ENCODE measurements around the gene LIMS2.

The LIMS2 gene, protein sequence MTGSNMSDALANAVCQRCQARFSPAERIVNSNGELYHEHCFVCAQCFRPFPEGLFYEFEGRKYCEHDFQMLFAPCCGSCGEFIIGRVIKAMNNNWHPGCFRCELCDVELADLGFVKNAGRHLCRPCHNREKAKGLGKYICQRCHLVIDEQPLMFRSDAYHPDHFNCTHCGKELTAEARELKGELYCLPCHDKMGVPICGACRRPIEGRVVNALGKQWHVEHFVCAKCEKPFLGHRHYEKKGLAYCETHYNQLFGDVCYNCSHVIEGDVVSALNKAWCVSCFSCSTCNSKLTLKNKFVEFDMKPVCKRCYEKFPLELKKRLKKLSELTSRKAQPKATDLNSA

DNA sequence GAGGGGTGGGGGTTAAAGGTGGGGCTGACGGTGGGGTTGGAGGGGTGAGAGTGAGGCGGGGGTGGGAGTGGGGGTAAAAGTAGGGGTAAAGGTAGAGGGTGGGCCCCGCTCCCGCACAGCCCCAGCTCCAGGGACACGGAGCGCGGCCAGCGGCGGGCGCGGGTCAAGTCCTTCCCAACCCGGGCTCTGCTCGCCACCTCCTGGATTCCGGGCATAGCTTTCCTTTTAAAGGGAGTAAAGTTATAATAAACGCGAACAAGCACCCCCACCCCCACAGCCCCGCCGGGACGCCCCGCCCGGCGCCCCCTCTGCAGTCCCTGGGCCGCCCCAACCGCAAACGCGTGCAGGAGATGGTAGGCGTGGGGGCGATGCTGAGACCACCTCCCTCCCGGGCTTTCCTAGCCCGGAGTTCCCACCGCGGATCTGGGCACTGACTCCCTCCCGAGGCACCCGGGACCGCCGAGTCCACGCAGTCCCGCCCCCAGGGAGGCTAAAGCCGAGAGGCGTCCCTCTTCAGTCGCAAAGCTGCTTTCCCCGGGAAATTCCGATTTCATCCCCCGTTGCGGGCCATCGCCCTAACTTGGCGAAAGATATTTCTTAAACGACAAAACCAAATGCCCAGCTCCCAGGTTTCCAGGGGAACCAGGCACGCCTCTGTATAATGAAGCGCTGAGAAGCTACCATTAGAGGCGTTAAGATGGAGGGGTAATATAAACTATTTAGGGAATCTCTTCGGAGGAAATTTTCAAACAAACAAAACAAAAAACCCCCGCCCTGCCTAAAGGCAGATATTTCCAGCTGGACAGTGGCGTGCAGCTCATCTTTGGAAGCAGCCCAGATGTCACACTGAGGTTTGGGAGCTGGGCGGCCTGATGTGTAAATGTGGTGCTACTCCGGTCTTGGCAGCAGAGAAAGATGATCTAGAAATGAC, at the start of gene LIMS2:
Gene LIMS2 (minus strand): TSS at position 200 of the 931 bp plus-strand sequence. CDS start 506 bp downstream, outside the sequence.
- DNase-seq: no peak

DNA sequence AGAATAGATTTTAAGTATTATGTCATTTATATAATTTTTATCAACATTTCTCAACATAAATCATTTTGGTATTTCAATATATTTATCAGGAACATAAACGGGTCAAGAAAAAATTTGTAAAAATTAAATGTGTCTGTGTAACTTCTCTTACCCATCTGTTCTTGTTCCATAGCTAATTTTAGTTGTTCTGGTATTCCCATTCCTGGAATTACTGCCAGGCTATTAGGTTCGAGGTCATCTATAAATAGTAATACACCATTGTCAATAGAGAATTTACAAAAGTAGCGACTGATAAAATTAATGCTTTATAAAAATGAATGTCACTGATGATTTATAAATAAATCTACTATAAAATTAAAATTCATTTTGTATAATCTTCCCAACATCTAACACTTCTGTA, 47.5 kb upstream of the LIMS2 start:
- no peak for DNase-seq

DNA sequence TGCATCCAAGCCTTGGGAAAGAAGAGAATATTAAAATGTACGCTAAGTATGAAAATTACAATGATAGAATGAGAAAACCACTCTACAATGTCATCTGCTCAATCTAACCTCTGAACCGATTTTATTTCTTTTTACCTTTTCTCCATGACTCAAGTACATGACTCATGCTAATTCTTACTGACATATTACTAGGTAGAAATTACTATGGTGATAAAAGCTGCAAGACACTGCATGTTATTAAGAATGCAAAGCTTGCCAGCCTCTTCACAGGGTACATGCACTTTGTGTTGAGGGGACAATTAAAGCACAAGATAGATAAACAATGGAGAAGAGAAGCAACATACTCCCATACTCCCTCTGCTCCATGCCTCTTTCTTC, 46.6 kb upstream of the LIMS2 start:
- no peak for DNase-seq

DNA sequence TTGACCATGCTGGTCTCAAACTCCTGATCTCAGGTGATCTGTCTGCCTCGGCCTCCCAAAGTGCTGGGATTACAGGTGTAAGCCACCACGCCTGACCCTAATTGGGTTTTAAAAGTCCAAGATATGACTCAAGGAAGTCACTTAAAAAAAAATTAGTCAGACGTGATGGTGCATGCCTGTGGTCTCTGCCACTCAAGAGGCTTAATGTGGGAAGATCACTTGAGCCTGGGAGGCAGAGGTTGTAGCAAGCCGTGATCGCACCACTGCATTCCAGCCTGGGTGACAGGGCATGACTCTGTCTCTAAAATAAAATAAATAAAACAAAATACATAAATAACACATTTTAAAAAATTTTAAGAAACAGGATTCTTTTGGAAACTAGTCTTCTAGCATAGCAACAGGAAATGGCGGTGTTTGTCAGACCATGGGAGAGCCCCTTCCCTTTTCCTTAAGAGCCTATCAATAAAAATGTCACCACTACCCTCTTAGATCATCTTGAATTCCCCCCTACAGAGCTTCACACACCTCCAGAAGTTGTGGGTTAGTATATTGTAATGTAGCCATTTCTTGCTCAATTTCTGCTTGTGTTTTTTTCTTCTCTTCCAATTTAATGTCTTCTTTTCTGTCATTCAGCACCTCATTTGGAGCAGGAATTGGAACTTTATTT, 46.1 kb upstream of the LIMS2 start:
- DNase-seq: no peak

DNA sequence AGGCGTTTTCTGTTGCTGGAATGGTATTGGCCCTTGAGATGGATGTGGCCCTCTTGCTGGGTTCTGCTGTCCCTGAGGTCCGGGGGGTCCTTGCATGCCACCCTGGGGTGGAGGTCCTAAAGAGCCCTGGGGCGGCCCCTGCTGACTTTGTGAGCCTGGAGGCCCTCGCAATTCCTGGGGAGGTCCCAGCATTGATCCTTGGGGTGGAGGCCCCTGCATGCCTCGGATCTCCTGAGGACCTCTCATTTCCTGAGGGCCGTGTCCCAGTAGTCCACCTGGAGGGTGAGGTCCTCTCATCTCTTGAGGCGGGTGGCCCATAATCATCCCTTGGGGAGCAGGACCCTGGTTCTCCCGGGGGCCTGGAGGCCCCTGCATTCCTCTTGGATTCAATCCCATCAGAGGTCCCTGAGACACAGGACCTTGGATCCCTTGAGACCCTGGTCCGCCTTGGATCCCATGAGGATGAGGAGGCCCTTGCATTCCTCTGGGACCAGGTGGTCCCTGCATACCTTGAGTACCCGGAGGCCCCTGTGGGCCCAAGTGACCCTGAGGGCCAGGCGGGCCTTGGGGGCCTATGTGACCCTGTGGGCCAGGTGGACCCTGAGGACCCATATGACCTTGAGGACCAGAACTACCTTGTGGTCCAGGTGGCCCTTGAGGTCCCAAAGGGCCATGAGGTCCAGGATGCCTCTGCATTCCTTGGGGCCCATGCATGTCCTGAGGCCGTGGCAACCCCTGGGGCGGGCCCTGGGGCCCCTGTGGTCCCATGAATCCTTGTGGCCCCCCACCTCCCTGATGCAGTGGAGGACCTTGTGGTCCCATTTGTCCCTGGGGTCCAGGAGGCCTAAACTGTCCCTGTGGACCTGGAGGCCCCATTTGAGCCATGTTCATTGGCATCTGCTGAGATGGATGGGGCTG, 44.2 kb upstream of the LIMS2 start:
- no peak for DNase-seq

DNA sequence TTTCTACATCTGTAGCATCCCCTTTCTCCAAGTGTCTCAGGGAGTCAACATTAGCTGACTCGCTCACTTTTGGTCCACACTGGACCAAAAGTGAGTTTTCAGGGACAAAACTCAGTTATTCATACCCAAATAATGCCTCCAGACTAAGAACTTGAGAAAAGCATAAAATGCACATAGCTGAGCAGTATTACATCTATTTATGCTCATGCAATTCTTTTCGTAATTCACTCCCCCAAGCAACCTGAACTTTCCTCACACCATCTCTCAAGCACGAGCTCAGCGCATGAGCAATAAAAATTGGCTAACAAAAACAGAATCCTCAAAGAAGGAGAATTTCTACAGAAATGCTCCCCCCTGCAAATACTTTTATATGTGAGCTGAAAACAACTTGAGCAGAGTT, 42.9 kb upstream of the LIMS2 start:
- no peak for DNase-seq

DNA sequence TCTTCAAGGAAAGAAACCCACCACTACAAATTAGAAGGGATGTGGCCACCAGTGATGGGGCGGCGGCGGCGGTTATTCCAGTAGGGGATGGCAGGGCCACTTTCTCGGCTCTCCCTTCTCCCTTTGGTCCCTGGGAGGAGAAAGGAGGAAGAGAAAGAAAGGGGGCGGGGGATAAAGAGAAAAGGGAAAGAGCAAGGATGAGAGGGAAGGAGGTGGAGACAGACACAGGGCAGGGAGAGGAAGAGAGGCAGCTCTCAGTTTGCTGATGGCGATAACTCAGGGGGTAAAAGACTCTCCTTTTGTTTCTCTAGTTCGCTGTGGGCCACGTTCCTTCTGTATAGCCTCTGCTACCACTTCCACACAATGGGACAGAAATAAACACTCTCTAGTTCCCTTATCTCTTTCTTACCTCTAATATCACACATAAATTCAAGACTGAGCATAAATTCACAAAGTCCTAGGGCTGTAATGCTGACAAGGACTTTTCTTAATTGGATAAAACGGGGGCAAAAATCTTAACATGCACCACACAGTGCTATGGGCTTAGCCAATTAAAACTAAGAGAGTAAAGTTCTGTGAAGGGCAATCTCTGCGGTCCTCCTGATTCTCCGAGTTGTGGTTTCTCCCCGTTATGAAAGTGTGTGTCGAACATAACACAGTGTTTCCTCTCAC, 40.6 kb upstream of the LIMS2 start:
- DNase-seq: no peak

DNA sequence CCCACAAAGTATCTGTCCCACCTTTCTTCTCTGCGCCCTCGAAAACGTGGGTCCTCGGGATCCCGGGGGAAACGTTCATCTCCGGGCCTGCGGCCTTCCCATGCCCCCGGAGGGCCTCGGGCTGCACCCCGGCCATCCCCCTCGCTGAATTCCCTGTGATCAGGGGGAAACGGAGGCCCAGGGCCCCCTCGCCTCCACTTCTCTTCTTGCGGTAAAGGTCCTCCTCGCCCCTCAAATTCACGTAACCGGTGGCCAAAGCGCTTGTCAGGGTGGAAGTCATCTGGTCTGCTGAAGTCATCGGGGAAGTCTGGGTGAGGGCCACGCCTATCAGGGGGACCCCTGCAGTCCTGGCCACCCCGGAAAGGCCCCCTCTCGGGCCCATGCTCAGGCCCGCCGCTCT, 38.2 kb upstream of the LIMS2 start:
- DNase-seq: no peak

DNA sequence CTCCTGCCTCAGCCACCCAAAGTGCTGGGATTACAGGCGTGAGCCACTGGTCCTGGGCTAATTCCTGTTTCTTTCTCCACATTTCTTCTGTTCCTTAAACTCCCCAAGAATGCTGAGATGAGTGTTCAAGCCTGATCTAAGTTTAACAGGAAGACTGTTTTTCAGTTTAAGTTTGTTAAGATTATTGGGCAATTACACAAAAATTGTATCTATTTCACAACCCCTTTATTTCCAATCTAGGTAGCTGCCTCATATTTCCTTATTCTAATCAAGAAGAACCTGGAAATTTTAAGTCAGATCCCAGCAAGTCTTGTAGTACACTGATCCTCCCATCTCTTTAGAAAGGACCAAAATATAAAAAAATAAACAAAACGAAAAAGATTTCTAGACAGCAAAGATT, 37.7 kb upstream of the LIMS2 start:
- no peak for DNase-seq

DNA sequence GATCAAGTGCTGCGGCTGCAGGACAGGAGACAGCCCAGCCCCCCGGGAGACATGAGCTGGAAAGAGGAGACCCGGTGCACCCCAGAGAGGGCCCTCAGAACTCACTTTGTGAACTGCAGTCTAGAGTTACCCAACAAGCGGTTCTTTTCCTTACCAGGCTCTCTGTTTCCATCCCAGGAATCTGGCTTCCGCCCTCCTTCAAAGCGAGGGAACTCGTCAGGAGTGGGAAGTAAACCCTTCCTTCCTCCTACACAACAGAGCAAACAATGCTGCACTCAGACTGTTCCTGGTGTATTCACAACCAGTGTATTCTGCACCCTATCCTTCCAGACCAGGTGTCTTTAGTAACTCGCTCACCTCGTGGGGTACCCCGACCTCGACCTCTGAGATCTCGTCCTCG, 34.0 kb upstream of the LIMS2 start:
- no peak for DNase-seq

DNA sequence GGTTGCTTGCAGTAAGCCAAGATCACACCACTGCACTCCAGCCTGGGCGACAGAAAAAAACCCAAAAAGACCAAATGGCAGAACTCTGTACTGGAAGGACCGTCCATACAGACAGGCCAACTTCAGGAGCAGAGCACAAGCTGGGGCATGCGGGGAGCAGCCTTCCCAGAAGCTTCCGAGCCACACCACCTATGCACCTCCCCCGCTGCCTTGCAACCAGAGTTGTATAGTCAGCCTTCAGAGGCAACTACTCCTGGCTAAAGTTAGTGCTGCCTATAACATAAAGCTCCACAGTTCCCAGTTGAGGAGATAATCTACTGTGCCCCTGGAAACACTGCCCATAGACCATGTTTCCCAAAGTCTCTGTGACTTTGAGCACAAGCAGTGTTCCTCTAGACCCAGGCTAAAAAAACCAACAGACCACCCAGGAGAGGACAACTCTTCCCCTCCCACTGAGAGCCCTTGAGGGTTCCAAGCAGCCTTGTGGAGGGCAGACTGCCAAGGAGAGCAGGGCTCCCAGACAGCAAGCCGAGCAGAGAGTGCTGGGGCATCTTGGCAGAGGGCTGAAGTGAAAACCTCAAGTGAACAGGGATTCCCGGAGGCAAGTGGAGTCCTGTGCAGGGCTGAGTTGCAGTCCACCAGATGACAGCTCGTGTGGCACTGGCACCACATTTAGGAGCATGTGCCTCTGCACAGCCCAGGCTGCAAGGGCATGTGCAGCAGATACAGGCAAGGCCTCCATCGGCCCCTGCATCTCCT, 32.7 kb upstream of the LIMS2 start:
- no peak for DNase-seq

DNA sequence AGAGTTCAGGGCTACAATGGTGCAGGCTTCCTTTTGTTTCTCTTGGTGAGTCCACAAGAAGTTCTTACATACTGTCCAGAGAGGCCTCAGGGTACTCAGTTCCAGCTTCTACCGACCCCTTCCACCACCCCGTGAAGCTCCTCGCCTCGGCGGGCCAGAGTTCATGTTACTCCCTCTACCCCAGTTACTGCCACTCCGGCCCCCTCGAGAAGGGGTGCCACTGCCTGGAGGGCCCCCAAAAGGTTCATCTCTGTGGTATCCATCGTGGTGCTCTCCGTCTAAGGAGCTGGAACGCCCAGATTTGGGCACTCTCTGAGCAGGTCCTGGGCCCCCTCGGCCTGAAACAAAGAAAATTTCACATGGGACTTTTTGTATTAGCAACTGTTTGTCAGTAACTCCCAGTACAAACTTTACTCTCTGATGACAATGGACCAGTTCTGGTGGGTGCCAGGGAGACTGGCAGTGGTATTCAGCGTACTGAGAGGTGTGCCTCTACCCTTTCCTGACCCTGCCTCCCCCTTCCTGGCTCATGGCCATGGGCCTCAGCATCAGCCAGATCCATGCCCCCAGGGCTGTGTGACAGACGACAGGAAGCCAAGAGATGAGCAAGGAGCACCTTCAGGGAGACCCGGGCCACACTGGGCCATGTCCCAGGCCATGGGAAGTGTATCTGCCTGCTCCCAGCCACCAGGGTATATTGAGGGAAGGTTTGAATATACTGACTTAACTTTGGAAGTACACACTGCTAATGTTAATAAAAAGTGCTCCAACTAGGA, 31.1 kb upstream of the LIMS2 start:
- DNase-seq: no peak

DNA sequence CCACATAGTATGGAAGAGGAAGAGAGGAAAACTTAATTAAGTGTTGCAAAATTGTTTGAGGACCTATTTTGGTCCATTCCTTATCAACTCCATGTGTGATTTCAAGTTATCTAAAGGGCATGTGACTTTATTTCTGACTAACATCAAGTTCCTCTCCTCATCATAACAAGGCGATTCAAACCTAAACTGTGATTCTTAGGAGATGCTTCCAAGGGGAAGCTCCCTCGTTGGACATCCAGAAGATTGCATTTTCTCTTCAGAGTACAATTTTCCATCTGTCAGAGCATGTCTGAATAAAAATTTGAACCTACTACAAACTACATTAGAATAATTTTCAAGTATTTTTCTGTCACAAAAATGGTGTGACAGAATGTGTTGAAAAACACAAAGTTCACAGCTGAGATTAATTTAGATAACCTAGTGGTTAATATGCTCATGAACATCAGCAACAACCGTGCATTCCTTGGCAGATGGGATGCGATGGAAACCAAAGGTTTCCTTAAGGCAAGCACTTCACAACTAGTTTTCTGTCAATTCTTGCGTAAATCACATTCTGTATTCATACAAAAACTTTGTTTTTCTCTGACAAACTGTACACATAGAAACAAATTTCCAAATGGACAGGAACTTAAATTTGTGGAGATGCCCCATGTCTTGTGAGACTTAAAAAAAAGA, 30.2 kb upstream of the LIMS2 start:
- DNase-seq: no peak

DNA sequence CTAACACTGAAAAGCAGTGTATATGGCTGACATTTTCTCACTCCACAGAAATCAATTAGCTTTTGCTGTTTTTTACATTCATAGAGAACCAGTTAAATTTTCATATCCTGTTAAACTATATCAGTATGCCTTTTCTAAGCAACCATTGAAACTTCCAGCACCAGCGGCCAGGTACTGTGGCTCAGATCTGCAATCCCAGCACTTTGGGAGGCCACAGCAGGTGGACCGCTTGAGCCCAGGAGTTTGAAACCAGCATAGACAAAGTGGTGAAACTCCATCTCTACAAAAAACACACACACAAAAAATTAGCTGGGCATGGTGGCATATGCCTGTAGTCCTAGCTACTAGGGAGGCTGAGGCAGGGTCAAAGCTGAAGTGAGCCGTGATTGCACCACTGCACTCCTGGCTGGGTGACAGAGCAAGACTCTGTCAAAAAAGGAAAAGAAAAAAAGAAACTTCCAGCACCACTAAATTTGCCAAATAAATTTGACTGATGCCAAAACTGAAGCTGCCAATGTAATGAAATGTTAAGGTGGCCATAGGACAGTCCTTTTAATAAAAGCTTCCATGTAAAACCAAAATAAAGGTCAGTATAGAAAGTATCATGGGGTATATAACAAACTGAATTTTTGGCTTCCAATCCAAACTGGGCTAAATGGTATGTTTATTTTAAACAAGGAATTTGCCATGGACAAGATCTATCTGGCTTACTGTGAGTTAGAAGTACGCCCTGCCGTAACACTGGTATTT, 29.5 kb upstream of the LIMS2 start:
- no peak for DNase-seq

DNA sequence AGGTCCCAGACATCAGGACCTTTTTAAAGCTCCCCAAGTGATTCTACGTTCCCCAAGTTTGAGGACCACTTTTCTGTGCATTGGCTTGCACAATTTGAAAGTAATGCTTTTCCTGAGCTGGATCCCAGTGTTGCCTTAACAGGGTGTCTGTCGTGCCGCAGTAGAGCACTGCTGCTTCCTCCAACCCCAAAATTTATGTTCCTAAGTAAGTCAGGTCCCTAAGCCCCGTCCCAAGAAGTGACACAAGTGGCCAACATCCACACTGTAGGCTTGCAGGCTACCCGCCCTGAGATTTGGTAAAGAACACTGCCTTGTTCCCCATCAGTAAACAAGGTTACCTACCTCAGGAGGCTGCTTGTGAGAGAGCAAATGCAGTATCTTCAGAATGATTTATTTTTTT, 28.0 kb upstream of the LIMS2 start:
- no peak for DNase-seq

DNA sequence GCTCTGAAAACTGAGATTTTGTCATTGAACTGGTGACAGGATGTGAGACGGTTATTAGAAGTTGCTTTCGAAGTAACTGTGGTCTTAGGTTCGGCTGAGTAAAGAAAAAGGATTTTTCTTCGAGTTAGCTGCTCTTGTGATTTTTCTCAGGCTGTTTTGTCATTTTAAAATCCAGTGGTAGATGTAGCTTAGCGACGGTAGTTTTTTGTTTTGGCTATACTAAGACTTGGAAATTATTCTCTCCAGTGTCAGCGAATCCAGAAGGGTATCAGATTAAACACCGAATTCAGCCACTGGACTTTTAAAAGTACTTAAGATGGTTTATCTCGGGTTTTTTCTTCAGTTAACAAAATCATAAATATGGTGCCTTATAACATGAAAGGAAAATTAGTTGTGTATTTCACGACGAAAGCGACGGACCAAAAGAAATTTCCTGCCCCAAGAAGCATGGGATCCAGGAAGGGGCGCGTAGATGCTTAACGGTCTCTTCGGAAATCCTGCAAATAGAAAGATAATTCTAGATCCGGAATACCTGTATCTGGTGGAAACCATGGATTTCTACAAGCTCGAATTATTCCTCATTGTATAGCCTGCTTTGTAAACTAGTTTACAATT, 27.2 kb upstream of the LIMS2 start:
- no peak for DNase-seq

DNA sequence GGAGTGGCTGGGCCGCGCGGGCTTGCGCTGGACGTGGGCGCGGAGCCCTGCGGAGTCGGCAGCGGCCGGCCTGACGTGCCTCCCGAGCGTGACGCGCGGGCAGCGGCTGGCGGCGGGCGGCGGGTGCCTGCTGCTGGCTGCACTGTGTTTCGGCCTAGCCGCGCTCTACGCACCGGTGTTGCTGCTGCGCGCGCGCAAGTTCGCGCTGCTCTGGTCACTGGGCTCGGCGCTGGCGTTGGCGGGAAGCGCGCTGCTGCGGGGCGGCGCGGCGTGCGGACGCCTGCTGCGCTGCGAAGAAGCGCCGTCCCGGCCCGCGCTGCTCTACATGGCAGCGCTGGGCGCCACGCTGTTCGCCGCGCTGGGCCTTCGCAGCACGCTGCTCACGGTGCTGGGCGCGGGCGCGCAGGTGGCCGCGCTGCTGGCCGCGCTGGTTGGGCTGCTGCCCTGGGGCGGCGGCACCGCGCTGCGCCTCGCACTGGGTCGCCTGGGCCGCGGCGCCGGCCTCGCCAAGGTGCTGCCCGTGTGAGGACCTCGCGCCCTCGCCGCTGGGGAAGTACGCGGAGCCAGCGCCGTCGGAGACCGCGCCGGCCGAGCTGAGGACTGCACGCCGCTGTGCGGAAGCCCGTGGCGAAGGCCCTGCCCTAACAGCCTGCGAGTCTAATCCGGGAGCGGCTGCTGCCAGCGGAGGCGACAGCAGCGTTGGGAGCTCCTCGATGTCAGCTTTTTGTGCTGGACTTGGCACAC, 26.5 kb upstream of the LIMS2 start:
- peak; percentile 83 for DNase-seq

DNA sequence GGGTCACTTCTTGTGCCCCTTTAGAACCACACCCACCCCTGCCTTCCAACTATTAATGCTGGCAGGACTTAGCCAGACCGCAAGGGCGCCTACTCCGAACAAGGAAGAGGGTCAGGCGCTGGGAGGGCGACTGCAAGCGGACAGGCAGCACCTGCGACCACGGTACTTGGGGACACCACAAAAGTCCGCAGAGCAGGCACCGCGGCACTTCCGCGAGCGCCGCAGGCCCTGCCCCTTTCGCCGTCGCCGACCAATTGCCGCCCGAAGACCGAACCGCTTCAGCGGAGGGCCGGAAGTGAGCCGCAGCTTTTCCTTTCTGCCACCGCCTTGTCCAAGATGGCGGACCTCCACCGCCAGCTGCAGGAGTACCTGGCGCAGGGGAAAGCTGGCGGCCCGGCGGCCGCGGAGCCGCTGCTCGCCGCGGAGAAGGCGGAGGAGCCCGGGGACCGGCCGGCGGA, 25.9 kb upstream of the LIMS2 start, which contains the start of gene SFT2D3:
Gene SFT2D3 (plus strand): TSS at position 305 of the 458 bp plus-strand sequence. CDS start 32 bp downstream, at position 337.
- peak; percentile 90 for DNase-seq
